Activated naive CD4-positive, alpha-beta T cell treated with anti-CD3 and anti-CD28 coated beads, Interleukin-2, amount 50 U/mL, for 72 hours (primary cell): Measurements from ENCODE around the gene CFL1. TPM values are rescaled to one million over a fixed set of nuclear protein-coding genes. Genes with fewer than 3 reads are reported as not detected.
A peak's percentile ranks its signal among the peaks of the same experiment; 100 is the strongest.

ENCODE experiments used
- ATAC-seq, 2 donors: fragments of 150-1000 bp; cut with Tn5 transposase; 2 replicates each; pipeline ENCODE4 v1.10.0; 2021; ENCODE audit warnings: mild to moderate bottlenecking in 2 of 2, moderate library complexity in 2 of 2
- DNase-seq, 2 donors: peaks; one replicate each; pipeline ENCODE4 v3.0.0; 2021 to 2022; ENCODE audit warnings: low spot score in 2 of 2
- H3K27ac Mint-ChIP-seq, 2 donors: one replicate each; pipeline ENCODE4 v1.8.0; 2022; ENCODE audit warnings: mild to moderate bottlenecking in 2 of 2, mixed read lengths in 2 of 2
- H3K36me3 Mint-ChIP-seq, 2 donors: one replicate each; pipeline ENCODE4 v1.8.0; 2022; ENCODE audit warnings: mixed read lengths in 2 of 2
- H3K9me3 Mint-ChIP-seq, 2 donors: one replicate each; pipeline ENCODE4 v1.8.0; 2022; ENCODE audit warnings: mixed read lengths in 2 of 2
- total RNA-seq, 2 donors: library from RNA; stranded (reverse); gene quantifications; one replicate each; pipeline ENCODE4 v1.2.3, GENCODE V29; 2022

Gene CFL1
- total RNA-seq, 2 donors from 2014 or later: 855 to 1,265 TPM

GRCh38 chr11:65810046-65810868, 47.7 kb downstream of the CFL1 start:
- H3K9me3 Mint-ChIP-seq: no peaks in the 10 kb centered on the region
- H3K27ac Mint-ChIP-seq: no peak overlapping the region
- peak; percentile 31 to 60 for ATAC-seq

GRCh38 chr11:65809496-65809895, 48.5 kb downstream of the CFL1 start:
- ATAC-seq: no peak
- no peaks in the 10 kb centered on the region for H3K36me3 Mint-ChIP-seq
- H3K27ac Mint-ChIP-seq: no peak overlapping the region
- no peaks in the 10 kb centered on the region for H3K9me3 Mint-ChIP-seq
- no peak for DNase-seq

More at GRCh38 chr11:65810046-65810868, 47.7 kb downstream of the CFL1 start:
- no peaks in the 10 kb centered on the region for H3K36me3 Mint-ChIP-seq
- DNase-seq: no peak

- Mint-ChIP-seq H3K36me3 (no peaks in the 10 kb centered on the region), H3K9me3 (no peaks in the 10 kb centered on the region), H3K27ac (no peak overlapping the region)
- DNase-seq (no peak), ATAC-seq (no peak)
These were observed 49.1 kb downstream of the CFL1 start for GRCh38 chr11:65808744-65809341.

GRCh38 chr11:65806979-65807378, 51.0 kb downstream of the CFL1 start:
- no peaks in the 10 kb centered on the region for H3K36me3 Mint-ChIP-seq
- DNase-seq (no peak), ATAC-seq (no peak)
- H3K9me3 Mint-ChIP-seq: no peaks in the 10 kb centered on the region
- H3K27ac Mint-ChIP-seq: no peak overlapping the region

Other genes with a start within 250 kb of the CFL1 start
- gene MAP3K11, start 244.0 kb downstream of the CFL1 start, total RNA-seq: 10 to 100 TPM; 73.6 to 76.5 TPM
- gene PCNX3, start 242.4 kb downstream of the CFL1 start, total RNA-seq: 10 to 100 TPM; 34.8 to 48.1 TPM
- 100 to 1,000 TPM; 185 to 203 TPM for gene SIPA1, start 220.1 kb downstream of the CFL1 start, total RNA-seq
- 10 to 100 TPM; 81.7 to 97.8 TPM for gene RELA, start 195.3 kb downstream of the CFL1 start, total RNA-seq
- gene KAT5, start 145.9 kb downstream of the CFL1 start, total RNA-seq: 100 to 1,000 TPM in 1 of 2 donors, 10 to 100 TPM in 1; 61.4 to 106 TPM
- 10 to 100 TPM; 40.9 to 93.0 TPM for gene RNASEH2C, start 137.4 kb downstream of the CFL1 start, total RNA-seq
- gene AP5B1, start 77.2 kb downstream of the CFL1 start, total RNA-seq: 10 to 100 TPM; 10.6 to 25.9 TPM
- 1 to 10 TPM in 1 of 2 donors, not detected in 1; 1.6 TPM for gene OVOL1, start 71.1 kb downstream of the CFL1 start, total RNA-seq
- 1 to 10 TPM; 3.8 to 5.0 TPM for gene SNX32, start 24.2 kb downstream of the CFL1 start, total RNA-seq
- 10 to 100 TPM; 63.9 to 64.0 TPM for gene MUS81, start 2.3 kb upstream of the CFL1 start, total RNA-seq
- gene EFEMP2, start 14.6 kb upstream of the CFL1 start, total RNA-seq: 10 to 100 TPM; 15.2 to 41.8 TPM
- gene CTSW, start 21.7 kb upstream of the CFL1 start, total RNA-seq: 10 to 100 TPM in 1 of 2 donors, 1 to 10 TPM in 1; 2.2 to 16.8 TPM
- 100 to 1,000 TPM in 1 of 2 donors, 10 to 100 TPM in 1; 69.4 to 101 TPM for gene FIBP, start 30.3 kb upstream of the CFL1 start, total RNA-seq
- 10 to 100 TPM; 29.4 to 37.2 TPM for gene CCDC85B, start 32.5 kb upstream of the CFL1 start, total RNA-seq
- gene FOSL1, start 42.2 kb upstream of the CFL1 start, total RNA-seq: 1 to 10 TPM; 7.4 to 9.5 TPM
- 10 to 100 TPM; 17.6 to 28.6 TPM for gene C11orf68, start 60.9 kb upstream of the CFL1 start, total RNA-seq
- gene DRAP1, start 61.2 kb upstream of the CFL1 start, total RNA-seq: 100 to 1,000 TPM; 110 to 167 TPM
- gene TSGA10IP, start 87.3 kb upstream of the CFL1 start, total RNA-seq: not detected
- gene SART1, start 103.6 kb upstream of the CFL1 start, total RNA-seq: 10 to 100 TPM; 53.1 to 60.2 TPM
- gene EIF1AD, start 144.0 kb upstream of the CFL1 start, total RNA-seq: 10 to 100 TPM; 47.5 to 86.8 TPM
- gene BANF1, start 144.3 kb upstream of the CFL1 start, total RNA-seq: 100 to 1,000 TPM; 242 to 310 TPM
- gene CST6, start 153.8 kb upstream of the CFL1 start, total RNA-seq: under 1 TPM in 1 of 2 donors, not detected in 1; 0.43 TPM
- under 1 TPM in 1 of 2 donors, not detected in 1; 0.80 TPM for gene CATSPER1, start 168.3 kb upstream of the CFL1 start, total RNA-seq
- 1 to 10 TPM in 1 of 2 donors, under 1 TPM in 1; 0.14 to 1.1 TPM for gene GAL3ST3, start 191.0 kb upstream of the CFL1 start, total RNA-seq
- gene SF3B2, start 194.2 kb upstream of the CFL1 start, total RNA-seq: 100 to 1,000 TPM; 236 to 246 TPM
- 100 to 1,000 TPM; 124 TPM for gene PACS1, start 212.1 kb upstream of the CFL1 start, total RNA-seq